H9 (cell line): ENCODE results near the gene PLA2G4E. TPM values are rescaled to one million over a fixed set of nuclear protein-coding genes. Genes with fewer than 3 reads are reported as not detected.

ENCODE experiments used
- DNase-seq: peaks from one replicate; pipeline ENCODE4 v3.0.0-alpha.2; 2017
- H2AFZ ChIP-seq: one replicate; pipeline ENCODE4 v1.6.1; 2013; ENCODE audit warnings: mild to moderate bottlenecking, low read length, control low read depth, moderate library complexity
- H2AK5ac ChIP-seq: 2 replicates; pipeline ENCODE4 v1.6.1; 2013; ENCODE audit warnings: low read length, control low read depth, mixed read lengths; ENCODE audit not compliant: insufficient read length
- H2BK120ac ChIP-seq: one replicate; pipeline ENCODE4 v1.6.1; 2013; ENCODE audit warnings: low read depth, mild to moderate bottlenecking, low read length, control low read depth, inconsistent platforms; ENCODE audit not compliant: poor library complexity, severe bottlenecking
- H2BK12ac ChIP-seq: 2 replicates; pipeline ENCODE4 v1.6.1; 2013; ENCODE audit warnings: low read length, control low read depth, mixed read lengths, low read depth; ENCODE audit not compliant: insufficient read length
- H2BK15ac ChIP-seq: 2 replicates; pipeline ENCODE4 v1.6.1; 2013; ENCODE audit warnings: low read depth, low read length, control low read depth
- H2BK20ac ChIP-seq: one replicate; pipeline ENCODE4 v1.6.1; 2013; ENCODE audit warnings: low read depth, mild to moderate bottlenecking, low read length, control low read depth, inconsistent platforms; ENCODE audit not compliant: poor library complexity, severe bottlenecking
- H2BK5ac ChIP-seq: 2 replicates; pipeline ENCODE4 v1.6.1; 2013; ENCODE audit warnings: low read length, control low read depth, mixed read lengths; ENCODE audit not compliant: insufficient read length
- H3K14ac ChIP-seq: 2 replicates; pipeline ENCODE4 v1.6.1; 2013; ENCODE audit warnings: low read length, control low read depth; ENCODE audit not compliant: insufficient read depth
- H3K18ac ChIP-seq: 2 replicates; pipeline ENCODE4 v1.6.1; 2013; ENCODE audit warnings: low read depth, mild to moderate bottlenecking, mixed read lengths, low read length, control low read depth; ENCODE audit not compliant: insufficient read length
- H3K23ac ChIP-seq: 2 replicates; pipeline ENCODE4 v1.6.1; 2013; ENCODE audit warnings: low read length, control low read depth, mixed read lengths, low read depth; ENCODE audit not compliant: insufficient read length
- H3K23me2 ChIP-seq: 2 replicates; pipeline ENCODE4 v1.6.1; 2013; ENCODE audit warnings: low read depth, mild to moderate bottlenecking, mixed read lengths, low read length, control low read depth; ENCODE audit not compliant: insufficient read length, poor library complexity, severe bottlenecking
- H3K27ac ChIP-seq: 2 replicates; pipeline ENCODE4 v1.5.1; 2013; ENCODE audit warnings: low read length, control low read depth, mixed read lengths, low read depth; ENCODE audit not compliant: insufficient read length
- H3K27me3 ChIP-seq: 2 replicates; pipeline ENCODE4 v1.6.1; 2013; ENCODE audit warnings: low read length, control low read depth, inconsistent platforms; ENCODE audit not compliant: insufficient read depth
- H3K4ac ChIP-seq: 2 replicates; pipeline ENCODE4 v1.6.1; 2013; ENCODE audit warnings: low read depth, mild to moderate bottlenecking, control low read depth, inconsistent platforms, low read length, moderate library complexity
- H3K4me1 ChIP-seq: 2 replicates; pipeline ENCODE4 v1.6.1; 2013; ENCODE audit warnings: low read length, control low read depth, inconsistent platforms; ENCODE audit not compliant: insufficient read depth
- H3K4me2 ChIP-seq: 2 replicates; pipeline ENCODE4 v1.6.1; 2013; ENCODE audit warnings: low read length, control low read depth, mixed read lengths; ENCODE audit not compliant: insufficient read length, insufficient read depth
- H3K56ac ChIP-seq: 2 replicates; pipeline ENCODE4 v1.6.1; 2013; ENCODE audit warnings: low read depth, mild to moderate bottlenecking, mixed read lengths, low read length, control low read depth; ENCODE audit not compliant: insufficient read length
- H3K79me1 ChIP-seq: 2 replicates; pipeline ENCODE4 v1.6.1; 2013; ENCODE audit warnings: low read depth, mild to moderate bottlenecking, moderate library complexity, low read length, control low read depth, inconsistent platforms; ENCODE audit not compliant: insufficient read depth, poor library complexity, severe bottlenecking
- H3K79me2 ChIP-seq: 2 replicates; pipeline ENCODE4 v1.6.1; 2013; ENCODE audit warnings: low read length, control low read depth, inconsistent platforms; ENCODE audit not compliant: insufficient read depth
- H3K9ac ChIP-seq: 2 replicates; pipeline ENCODE4 v1.6.1; 2013; ENCODE audit warnings: low read length, control low read depth, mixed read lengths; ENCODE audit not compliant: insufficient read length; ENCODE audit errors: extremely low read depth
- H3K9me3 ChIP-seq: one replicate; pipeline ENCODE4 v1.6.1; 2013; ENCODE audit warnings: low read depth, low read length, inconsistent platforms; ENCODE audit not compliant: control insufficient read depth
- H3T11ph ChIP-seq: one replicate; pipeline ENCODE4 v1.6.1; 2013; ENCODE audit warnings: mild to moderate bottlenecking, low read length, control low read depth, inconsistent platforms
- H4K20me1 ChIP-seq: one replicate; pipeline ENCODE4 v1.6.1; 2013; ENCODE audit not compliant: control insufficient read depth, insufficient read length, insufficient read depth
- H4K5ac ChIP-seq: 2 replicates; pipeline ENCODE4 v1.6.1; 2013; ENCODE audit warnings: low read depth, mild to moderate bottlenecking, mixed read lengths, low read length, control low read depth; ENCODE audit not compliant: insufficient read length
- H4K8ac ChIP-seq: replicated peaks from 2 replicates; pipeline ENCODE4 v1.6.1; 2013; ENCODE audit warnings: low read length, control low read depth, mixed read lengths, low read depth; ENCODE audit not compliant: insufficient read length
- H4K91ac ChIP-seq: 2 replicates; pipeline ENCODE4 v1.6.1; 2013; ENCODE audit warnings: low read depth, mild to moderate bottlenecking, moderate library complexity, mixed read lengths, low read length, control low read depth; ENCODE audit not compliant: insufficient read length
- H3K27ac Mint-ChIP-seq, 3 experiments: 2 replicates in 2 of 3; 3 replicates in 1 of 3; pipeline ENCODE4 v1.8.0; 2020 to 2021; ENCODE audit warnings: mixed read lengths in 3 of 3, mild to moderate bottlenecking in 1 of 3, moderate library complexity in 1 of 3
- H3K27me3 Mint-ChIP-seq: 2 replicates; pipeline ENCODE4 v1.8.0; 2021; ENCODE audit warnings: low read depth, mild to moderate bottlenecking, moderate library complexity, mixed read lengths
- H3K36me3 Mint-ChIP-seq, 3 experiments: 2 replicates in 2 of 3; 3 replicates in 1 of 3; pipeline ENCODE4 v1.8.0; 2020 to 2021; ENCODE audit warnings: low read depth in 3 of 3, mixed read lengths in 3 of 3; ENCODE audit not compliant: insufficient read depth in 1 of 3
- H3K4me1 Mint-ChIP-seq, 2 experiments: 2 replicates each; pipeline ENCODE4 v1.8.0; 2020; ENCODE audit warnings: mixed read lengths in 2 of 2
- H3K4me3 Mint-ChIP-seq, 2 experiments: 2 replicates in 1 of 2; 3 replicates in 1 of 2; pipeline ENCODE4 v1.8.0; 2020 to 2021; ENCODE audit warnings: mild to moderate bottlenecking in 2 of 2, mixed read lengths in 2 of 2, moderate library complexity in 1 of 2
- H3K9me3 Mint-ChIP-seq, 2 experiments: 2 replicates in 1 of 2; 3 replicates in 1 of 2; pipeline ENCODE4 v1.8.0; 2020; ENCODE audit warnings: mild to moderate bottlenecking in 2 of 2, mixed read lengths in 2 of 2, moderate library complexity in 1 of 2
- CTCF ChIP-seq: fragments of 200-600 bp; sonication (generic); conservative IDR thresholded peaks from 3 replicates; pipeline ENCODE4 v1.8.0; 2021; ENCODE audit warnings: antibody characterized with exemption, mild to moderate bottlenecking
- WGBS: extraction: QIAGEN DNeasy Blood & Tissue Kit; methylation state at CpG from one replicate; pipeline ENCODE4 v1.1.7; 2013; ENCODE audit warnings: missing lambda C conversion rate, low lambda C conversion rate, mixed read lengths; ENCODE audit not compliant: insufficient read length; ENCODE audit errors: extremely low coverage; 5-methylcytosine and 5-hydroxymethylcytosine counted together
- total RNA-seq: library from RNA; stranded (reverse); gene quantifications from 2 replicates; pipeline ENCODE4 v1.2.1, GENCODE V29; 2021

Gene PLA2G4E
- total RNA-seq, 1 experiment from 2014 or later = not detected

DNA sequence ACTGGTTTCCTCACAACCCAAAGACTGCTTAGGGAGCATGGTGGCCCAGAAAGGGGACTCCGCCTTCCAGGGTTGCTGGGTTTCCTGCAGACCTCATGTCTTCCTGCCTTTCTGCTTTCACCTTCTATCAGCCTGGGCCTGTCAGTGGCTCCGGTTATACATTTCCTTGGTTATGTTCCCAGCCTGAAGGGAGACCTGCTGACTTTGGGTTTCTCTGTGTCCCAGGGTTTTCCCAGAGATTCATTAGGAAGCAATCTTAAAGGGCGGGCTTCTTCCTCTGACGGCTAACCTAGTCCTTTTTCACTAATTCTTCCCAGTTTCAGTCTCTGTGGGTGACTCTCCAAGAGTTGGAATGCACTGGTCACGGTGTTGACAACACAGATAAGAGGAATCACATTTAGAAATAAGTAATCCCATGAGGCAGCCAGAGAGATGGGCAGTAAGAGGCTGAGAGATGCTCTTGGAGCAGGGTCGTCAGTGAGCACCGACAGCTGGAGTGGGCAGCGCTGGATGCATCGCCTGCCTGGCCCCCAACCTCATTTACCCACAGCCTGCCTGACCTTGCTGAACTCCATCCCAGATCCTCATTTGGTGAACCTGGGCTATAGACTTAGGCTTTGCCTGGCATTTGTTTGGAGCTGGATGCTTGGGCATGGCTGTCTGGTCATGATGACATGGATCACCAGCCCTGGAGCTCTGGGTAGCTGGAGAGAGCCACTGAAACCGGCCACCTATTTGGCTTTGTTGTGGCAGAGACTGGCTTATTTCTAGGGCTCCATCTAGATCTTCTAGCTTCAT lies 38.5 kb downstream of the PLA2G4E start:
- Histone ChIP-seq H3K4ac (no peak overlapping the region), H3K23me2 (no peaks in the 10 kb centered on the region), H3K27ac (no peak overlapping the region), H2AFZ (no peak overlapping the region), H4K91ac (no peak overlapping the region), H3K56ac (no peak overlapping the region), H2BK20ac (no peak overlapping the region), H3K18ac (no peak overlapping the region), H2AK5ac (no peak overlapping the region), H3K79me1 (no peaks in the 10 kb centered on the region), H4K20me1 (no peaks in the 10 kb centered on the region), H3K4me1 (peaks cover 4% of the 10 kb centered on the region; the same call in 1 of the 2 replicates), H3T11ph (no peak overlapping the region), H3K9me3 (no peaks in the 10 kb centered on the region), H2BK120ac (no peak overlapping the region), H2BK5ac (no peak overlapping the region), H4K8ac (no peak overlapping the region), H3K9ac (no peak overlapping the region), H3K14ac (no peak overlapping the region; the same call in 1 of the 2 replicates), H2BK12ac (no peak overlapping the region), H4K5ac (no peak overlapping the region), H3K23ac (no peak overlapping the region), H3K4me2 (no peak overlapping the region), H3K79me2 (no peaks in the 10 kb centered on the region), H3K27me3 (no peaks in the 10 kb centered on the region), H2BK15ac (no peak overlapping the region)
- DNase-seq = no peak
- TF ChIP-seq CTCF = no peak
- Mint-ChIP-seq H3K9me3 (no peaks in the 10 kb centered on the region), H3K27ac (no peak overlapping the region), H3K4me3 (no peak overlapping the region), H3K4me1 (peaks cover 17% of the 10 kb centered on the region in 2 experiments), H3K27me3 (no peaks in the 10 kb centered on the region; the same call in none of the 2 replicates), H3K36me3 (no peaks in the 10 kb centered on the region; a peak in 1 of 7 replicates)
- no CpG with 5 or more reads among the region's 10 CpGs for WGBS
